Activated T-cell treated with anti-CD3 and anti-CD28 coated beads, Interleukin-2, amount 50 U/mL, for 4 hours (primary cell): Measurements from ENCODE around the gene PGPEP1. TPM values are rescaled to one million over a fixed set of nuclear protein-coding genes. Genes with fewer than 3 reads are reported as not detected.

Experiments
- ATAC-seq, 2 donors: fragments of 200-7000 bp; cut with Tn5 transposase; one replicate each; pipeline ENCODE4 v1.10.0; 2021
- DNase-seq: peaks from one replicate; pipeline ENCODE4 v3.0.0-alpha.2; 2020
- H3K27me3 Mint-ChIP-seq: one replicate; pipeline ENCODE4 v1.8.0; 2021; ENCODE audit warnings: low read depth, mixed read lengths
- H3K36me3 Mint-ChIP-seq: one replicate; pipeline ENCODE4 v1.8.0; 2022; ENCODE audit warnings: mixed read lengths; ENCODE audit not compliant: insufficient read depth
- H3K4me1 Mint-ChIP-seq: one replicate; pipeline ENCODE4 v1.8.0; 2021; ENCODE audit warnings: low read depth, mixed read lengths
- H3K4me3 Mint-ChIP-seq: one replicate; pipeline ENCODE4 v1.8.0; 2021; ENCODE audit warnings: mild to moderate bottlenecking, moderate library complexity, mixed read lengths
- H3K9me3 Mint-ChIP-seq: one replicate; pipeline ENCODE4 v1.8.0; 2021; ENCODE audit warnings: mixed read lengths
- total RNA-seq, 3 donors: library from RNA; stranded (reverse); gene quantifications; one replicate each; pipeline ENCODE4 v1.2.1, GENCODE V29; 2021

Gene PGPEP1, protein sequence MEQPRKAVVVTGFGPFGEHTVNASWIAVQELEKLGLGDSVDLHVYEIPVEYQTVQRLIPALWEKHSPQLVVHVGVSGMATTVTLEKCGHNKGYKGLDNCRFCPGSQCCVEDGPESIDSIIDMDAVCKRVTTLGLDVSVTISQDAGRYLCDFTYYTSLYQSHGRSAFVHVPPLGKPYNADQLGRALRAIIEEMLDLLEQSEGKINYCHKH
- 10 to 100 TPM; 12.8 to 14.7 (median 13.0) TPM for total RNA-seq

DNA sequence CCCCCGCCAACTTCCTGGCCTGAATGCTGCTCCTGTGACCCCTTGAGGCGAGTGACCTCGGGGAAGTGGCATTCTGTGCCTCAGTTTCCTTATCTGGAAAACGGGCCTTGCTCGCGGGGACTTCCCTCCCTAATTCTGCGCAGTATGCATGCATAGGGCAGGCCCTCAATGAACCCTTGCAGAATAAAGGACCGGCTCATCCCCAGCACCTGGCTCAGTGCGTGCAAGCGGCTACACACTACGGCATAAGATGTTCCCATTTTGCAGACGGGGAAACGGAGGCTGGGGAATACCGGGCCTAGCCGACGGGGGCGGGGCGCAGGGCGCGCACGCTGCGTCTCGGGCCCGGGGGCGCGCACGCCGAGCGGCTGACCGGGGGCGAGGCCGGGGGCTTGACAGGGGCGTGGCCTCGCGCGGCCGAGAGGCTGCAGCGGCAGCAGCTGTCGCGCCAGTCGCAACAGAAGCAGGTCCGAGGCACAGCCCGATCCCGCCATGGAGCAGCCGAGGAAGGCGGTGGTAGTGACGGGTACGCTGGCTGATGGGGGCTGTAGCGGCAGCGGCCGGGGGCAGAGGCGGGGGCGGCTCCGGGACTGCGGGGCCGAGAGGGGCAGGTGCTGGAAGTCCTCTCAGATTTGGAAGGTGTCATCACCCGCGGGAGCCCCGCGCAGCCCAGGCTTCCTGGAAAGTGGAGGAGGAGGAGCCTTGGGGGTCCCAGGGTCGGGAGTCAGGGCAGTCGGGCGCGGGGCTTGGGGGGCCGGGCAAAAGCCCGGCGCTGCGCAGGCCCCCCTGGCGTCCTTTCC lies at the start of gene PGPEP1:
Gene PGPEP1, plus strand, starts transcription at position 409 of the 800 bp plus-strand sequence. Its CDS starts 84 bp downstream, at position 493.
- DNase-seq: peak; percentile 59

DNA sequence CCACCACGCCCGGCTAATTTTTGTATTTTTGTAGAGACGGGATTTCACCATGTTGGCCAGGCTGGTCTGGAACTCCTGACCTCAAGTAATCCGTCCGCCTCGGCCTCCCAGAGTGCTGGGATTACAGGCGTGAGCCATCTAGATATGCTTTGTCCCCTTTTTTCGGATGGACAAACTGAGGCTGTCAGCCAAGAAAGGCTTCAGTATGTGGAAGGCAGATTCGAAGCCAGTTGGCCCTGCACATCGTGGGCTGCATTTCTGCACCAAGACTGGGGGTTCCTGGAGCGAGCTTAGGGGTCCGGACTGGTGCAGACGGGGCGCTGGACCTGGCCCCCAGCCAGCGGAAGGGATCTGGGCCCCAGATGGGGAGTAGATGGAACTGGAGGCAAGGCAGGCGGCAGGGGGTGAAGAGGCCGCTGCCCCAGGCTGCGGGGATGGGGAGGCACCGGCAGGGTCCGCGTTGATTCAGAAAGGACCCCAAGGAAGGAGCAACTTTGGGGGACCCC lies 49.3 kb upstream of the PGPEP1 start:
- H3K36me3 Mint-ChIP-seq: no peaks in the 10 kb centered on the region
- peak in 1 of 2 donors; percentile 1 for ATAC-seq
- DNase-seq: no peak
- H3K4me3 Mint-ChIP-seq: peak overlapping the region; percentile 88
- no peaks in the 10 kb centered on the region for H3K9me3 Mint-ChIP-seq
- H3K4me1 Mint-ChIP-seq: peaks cover 65% of the 10 kb centered on the region
- H3K27me3 Mint-ChIP-seq: no peaks in the 10 kb centered on the region

More for the DNA sequence above, at the start of gene PGPEP1:
- Mint-ChIP-seq H3K4me3 (peak within 1 kb of the TSS; percentile 83), H3K9me3 (no peaks in the 10 kb centered on the region), H3K27me3 (no peaks in the 10 kb centered on the region), H3K4me1 (peaks cover 17% of the 10 kb centered on the region), H3K36me3 (no peaks in the 10 kb centered on the region)
- ATAC-seq: peak; percentile 65 to 69

DNA sequence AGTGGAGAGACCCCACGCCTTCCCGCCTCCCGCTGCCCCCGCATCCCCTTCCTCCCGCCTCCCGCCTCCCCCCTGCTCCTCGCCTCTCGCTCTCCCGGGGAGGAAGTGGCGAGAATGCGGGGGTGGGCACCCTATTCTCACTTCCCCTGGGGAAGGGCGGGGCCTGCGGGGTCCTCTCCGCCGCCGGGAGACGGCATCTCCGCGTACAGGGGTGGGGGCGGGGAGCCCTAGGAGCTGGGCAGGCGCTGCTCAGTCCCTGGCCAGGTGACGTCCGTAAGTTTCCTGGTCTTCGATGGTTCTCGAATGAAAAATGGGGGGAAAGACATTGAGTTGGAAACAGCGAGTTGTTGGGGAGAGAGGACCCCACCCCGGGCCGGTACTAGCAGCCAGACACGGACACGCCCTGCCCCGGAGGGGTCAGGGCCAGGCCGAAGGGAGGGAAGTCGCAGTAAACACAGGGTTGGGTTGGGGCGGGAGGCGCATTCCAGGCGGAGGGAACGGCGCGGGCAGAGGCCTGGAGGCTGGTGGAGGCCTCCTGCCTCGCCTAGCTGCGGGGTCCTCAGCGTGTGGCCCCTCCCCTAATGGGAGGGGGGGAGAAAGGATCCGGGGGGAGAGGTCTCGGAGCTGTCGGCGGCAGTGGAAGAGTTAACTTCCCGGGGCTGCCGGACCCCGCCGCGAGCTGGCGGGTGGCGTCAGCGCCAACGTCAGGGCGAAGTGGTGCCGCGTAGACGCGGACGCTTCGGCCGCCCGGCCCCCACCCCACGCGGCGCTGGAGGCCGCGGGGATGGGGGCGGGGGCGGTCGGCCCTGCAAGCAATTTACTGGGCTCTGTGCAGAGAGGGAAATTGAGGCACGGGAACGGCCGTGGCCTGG lies 48.6 kb upstream of the PGPEP1 start:
- Mint-ChIP-seq H3K4me1 (peaks cover 62% of the 10 kb centered on the region), H3K9me3 (no peaks in the 10 kb centered on the region), H3K4me3 (peak overlapping the region; percentile 88), H3K36me3 (no peaks in the 10 kb centered on the region), H3K27me3 (no peaks in the 10 kb centered on the region)
- ATAC-seq (peak; percentile 36 to 42), DNase-seq (peak; percentile 76)

DNA sequence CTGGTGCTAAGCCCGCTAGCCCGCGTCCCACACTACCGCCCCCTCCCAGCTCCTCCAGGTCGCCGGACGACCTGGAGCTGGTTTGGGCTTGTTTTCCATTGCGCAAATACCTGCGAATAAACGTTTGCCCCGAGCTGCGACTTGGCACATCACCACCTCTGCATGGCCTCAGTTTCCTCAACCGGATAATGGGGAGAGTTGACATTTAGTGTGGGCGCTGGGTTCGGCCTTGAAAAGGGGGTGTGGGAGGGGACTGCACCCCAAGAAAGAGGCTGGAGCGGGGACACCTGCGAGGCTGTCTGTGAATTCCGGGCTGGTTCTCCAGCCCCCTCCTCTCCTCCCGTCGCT lies 48.0 kb upstream of the PGPEP1 start:
- DNase-seq (no peak), ATAC-seq (peak in 1 of 2 donors; percentile 1)
- H3K4me3 Mint-ChIP-seq: peak overlapping the region; percentile 88
- no peaks in the 10 kb centered on the region for H3K36me3 Mint-ChIP-seq
- H3K4me1 Mint-ChIP-seq: peaks cover 61% of the 10 kb centered on the region
- no peaks in the 10 kb centered on the region for H3K27me3 Mint-ChIP-seq
- no peaks in the 10 kb centered on the region for H3K9me3 Mint-ChIP-seq

DNA sequence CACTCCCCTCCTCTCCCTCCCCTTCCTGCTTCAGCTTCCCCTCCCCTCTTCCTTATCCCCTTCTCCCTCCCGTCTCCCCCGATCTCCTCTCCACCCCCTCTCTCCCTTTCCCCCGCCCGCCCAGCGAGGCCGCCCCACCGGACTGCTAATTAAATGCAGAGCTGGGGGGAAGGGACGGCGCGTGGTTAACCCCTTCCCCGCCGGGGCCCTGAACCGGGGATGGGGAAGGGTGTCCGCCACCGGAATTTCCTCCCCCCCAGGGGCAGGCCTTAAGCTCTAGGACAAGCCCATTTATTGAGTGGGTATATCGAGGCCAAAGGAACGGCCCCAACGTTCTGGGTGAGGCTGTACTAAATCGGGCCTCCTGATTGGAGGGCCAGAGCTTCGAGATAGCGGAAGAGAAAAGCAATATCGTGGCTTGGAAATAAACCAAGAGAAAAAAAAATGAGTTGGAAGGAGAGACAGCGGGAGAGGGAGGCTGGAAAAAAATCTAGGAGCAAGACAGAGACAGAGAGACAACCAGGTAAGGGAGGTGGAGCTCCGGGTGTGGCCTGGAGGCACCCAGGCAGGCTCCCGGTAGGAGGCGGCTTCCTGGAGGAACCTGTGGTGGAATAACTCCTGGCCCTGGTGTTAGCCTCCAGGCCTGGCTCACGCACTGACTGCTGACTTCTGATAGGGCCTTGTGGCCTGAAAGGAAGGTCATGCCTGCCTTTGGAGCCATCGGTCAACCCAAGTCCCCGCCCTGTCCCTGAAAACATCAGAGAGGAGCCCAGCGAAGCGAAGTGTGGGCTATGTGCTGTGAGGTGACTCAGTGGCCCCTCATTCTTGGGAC lies 47.4 kb upstream of the PGPEP1 start:
- H3K9me3 Mint-ChIP-seq: no peaks in the 10 kb centered on the region
- peaks cover 64% of the 10 kb centered on the region for H3K4me1 Mint-ChIP-seq
- no peaks in the 10 kb centered on the region for H3K27me3 Mint-ChIP-seq
- no peak for DNase-seq
- peak; percentile 4 to 26 for ATAC-seq
- H3K36me3 Mint-ChIP-seq: no peaks in the 10 kb centered on the region
- H3K4me3 Mint-ChIP-seq: peak overlapping the region; percentile 88

DNA sequence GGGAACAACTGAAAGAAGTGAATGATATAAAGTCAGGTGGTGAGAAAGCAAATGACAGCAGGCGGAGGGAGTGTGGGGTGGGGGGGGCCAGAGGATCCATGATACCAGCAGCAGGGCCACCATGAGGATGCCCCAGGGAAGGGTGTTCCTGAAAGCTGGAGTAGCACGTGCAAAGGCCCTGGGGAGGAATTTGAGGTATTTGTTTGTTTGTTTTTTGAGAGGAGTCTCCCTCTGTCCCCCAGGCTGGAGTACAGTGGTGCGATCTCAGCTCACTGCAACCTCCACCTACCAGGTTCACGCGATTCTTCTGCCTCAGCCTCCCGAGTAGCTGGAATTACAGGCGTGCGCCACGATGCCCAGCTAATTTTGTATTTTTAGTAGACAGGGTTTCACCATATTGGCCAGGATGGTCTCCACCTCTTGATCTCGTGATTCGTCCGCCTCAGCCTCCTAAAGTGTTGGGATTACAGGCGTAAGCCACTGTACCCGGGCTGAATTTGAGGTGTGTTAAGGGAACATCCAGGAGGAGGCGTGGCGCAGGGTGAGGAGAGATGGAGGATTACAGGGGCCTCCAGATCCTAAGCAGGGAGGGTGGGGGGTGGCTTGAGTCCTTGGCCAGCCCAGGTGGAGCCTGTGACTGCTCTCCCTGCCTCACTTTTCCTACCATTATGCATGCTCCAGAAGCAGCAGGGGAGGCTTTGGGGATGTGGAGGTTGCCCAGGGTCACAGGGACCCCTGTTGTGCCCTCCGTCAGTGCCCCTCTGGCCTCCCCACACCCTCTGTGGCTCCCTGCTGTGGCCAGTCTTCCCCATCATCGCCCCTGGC lies 46.5 kb upstream of the PGPEP1 start:
- no peak for ATAC-seq

DNA sequence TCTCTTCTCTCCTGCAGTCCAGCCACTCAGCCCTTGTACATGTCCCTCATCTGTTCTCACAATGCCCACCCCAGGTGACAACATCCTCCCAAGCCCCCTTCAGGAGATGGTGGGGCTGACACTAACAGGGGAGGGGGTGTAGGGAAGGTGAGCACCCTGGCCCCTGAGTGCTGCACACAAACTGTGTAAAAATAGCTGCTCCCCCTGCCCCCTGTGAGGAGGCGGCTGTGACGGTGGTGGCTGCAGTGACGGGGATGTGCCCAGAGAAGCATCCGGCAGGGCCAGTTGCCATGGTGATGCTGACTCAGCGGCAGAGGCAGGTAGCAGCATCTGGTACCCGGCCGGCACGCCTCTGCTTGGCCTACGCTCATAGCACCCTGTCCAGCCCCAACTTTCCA lies 45.9 kb upstream of the PGPEP1 start:
- Mint-ChIP-seq H3K4me3 (peak overlapping the region; percentile 88), H3K36me3 (no peaks in the 10 kb centered on the region), H3K4me1 (peaks cover 67% of the 10 kb centered on the region), H3K27me3 (no peaks in the 10 kb centered on the region), H3K9me3 (no peaks in the 10 kb centered on the region)
- ATAC-seq (peak; percentile 27 to 38), DNase-seq (peak; percentile 94)

More for the DNA sequence above, 46.5 kb upstream of the PGPEP1 start:
- no peak for DNase-seq
- H3K4me1 Mint-ChIP-seq: peaks cover 66% of the 10 kb centered on the region
- no peaks in the 10 kb centered on the region for H3K27me3 Mint-ChIP-seq
- H3K9me3 Mint-ChIP-seq: no peaks in the 10 kb centered on the region
- H3K36me3 Mint-ChIP-seq: no peaks in the 10 kb centered on the region
- peak overlapping the region; percentile 88 for H3K4me3 Mint-ChIP-seq

DNA sequence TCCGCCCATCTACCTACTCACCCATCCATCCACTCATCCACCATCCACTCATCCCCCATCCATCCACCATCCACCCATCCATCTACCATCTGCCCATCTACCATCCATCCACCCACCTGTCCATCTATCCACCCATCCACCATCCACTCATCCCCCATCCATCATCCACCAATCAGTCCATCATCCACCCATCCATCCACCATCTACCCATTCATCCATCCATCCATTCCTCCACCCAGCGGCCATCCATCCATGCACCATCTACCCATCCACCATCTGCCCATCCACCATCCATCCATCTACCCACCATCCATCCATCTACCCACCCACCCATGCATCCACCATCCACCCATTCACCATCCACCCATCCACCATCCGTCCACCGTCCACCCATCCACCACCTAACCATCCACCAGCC lies 45.4 kb upstream of the PGPEP1 start:
- H3K9me3 Mint-ChIP-seq: no peaks in the 10 kb centered on the region
- H3K4me1 Mint-ChIP-seq: peaks cover 61% of the 10 kb centered on the region
- H3K4me3 Mint-ChIP-seq: no peak overlapping the region
- DNase-seq: no peak
- no peak for ATAC-seq
- H3K27me3 Mint-ChIP-seq: no peaks in the 10 kb centered on the region
- H3K36me3 Mint-ChIP-seq: no peaks in the 10 kb centered on the region

DNA sequence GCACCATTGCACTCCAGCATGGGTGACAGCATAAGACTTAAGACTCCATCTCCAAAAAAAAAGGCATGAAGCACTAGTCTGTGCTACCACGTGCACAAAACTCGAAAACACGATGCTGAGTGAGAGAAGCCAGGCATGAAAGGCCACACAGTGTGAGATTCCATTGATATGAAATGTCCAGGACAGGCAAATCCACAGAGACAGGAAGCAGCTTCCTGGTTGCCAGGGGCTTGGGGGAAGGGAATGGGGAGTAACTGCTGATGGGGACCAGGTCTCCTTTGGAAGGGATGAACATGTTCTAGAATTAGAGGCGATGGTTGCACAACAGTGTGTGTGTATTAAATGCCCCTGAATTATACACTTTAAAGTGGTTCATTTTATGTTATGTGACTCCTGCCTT lies 43.1 kb upstream of the PGPEP1 start:
- no peaks in the 10 kb centered on the region for H3K36me3 Mint-ChIP-seq
- H3K4me3 Mint-ChIP-seq: no peak overlapping the region
- no peaks in the 10 kb centered on the region for H3K27me3 Mint-ChIP-seq
- ATAC-seq (no peak), DNase-seq (no peak)
- H3K4me1 Mint-ChIP-seq: peaks cover 53% of the 10 kb centered on the region
- H3K9me3 Mint-ChIP-seq: no peaks in the 10 kb centered on the region

DNA sequence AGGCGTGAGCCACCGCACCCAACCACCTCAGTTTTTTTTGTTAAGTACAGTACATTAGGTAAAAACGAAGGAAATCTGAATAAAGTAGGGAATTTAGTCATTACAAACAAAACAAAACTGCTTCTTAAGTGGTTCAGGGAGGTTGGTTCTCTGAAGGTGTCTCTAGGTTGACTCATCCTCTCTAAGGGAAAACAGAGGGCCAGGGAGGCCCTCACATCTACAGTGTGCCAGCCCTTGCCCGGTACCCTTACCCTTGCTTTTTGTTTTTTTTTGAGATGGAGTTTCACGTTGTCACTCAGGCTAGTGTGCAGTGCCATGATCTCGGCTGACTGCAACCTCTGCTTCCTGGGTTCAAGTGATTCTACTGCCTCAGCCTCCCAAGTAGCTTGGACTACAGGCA lies 41.8 kb upstream of the PGPEP1 start:
- peaks cover 47% of the 10 kb centered on the region for H3K4me1 Mint-ChIP-seq
- peak; percentile 76 to 77 for ATAC-seq
- H3K4me3 Mint-ChIP-seq: no peak overlapping the region
- no peak for DNase-seq
- no peaks in the 10 kb centered on the region for H3K9me3 Mint-ChIP-seq
- H3K36me3 Mint-ChIP-seq: no peaks in the 10 kb centered on the region
- H3K27me3 Mint-ChIP-seq: no peaks in the 10 kb centered on the region

DNA sequence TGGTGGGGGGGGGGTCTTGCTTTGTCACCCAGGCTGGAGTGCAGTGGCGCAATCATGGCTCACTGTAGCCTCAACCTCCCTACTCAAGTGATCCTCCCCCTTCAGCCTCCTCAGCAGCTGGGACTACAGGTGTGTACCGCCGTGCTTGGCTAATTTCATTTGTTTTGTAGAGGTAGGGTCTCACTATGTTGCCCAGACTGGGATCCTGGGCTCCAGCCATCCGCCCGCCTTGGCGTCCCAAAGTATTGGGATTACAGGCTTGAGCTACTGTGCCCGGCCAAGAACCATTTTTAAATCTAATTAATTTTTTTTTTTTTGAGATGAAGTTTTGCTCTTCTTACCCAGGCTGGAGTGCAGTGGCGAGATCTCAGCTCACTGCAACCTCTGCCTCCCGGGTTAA lies 40.7 kb upstream of the PGPEP1 start:
- Mint-ChIP-seq H3K36me3 (peaks cover under 1% of the 10 kb centered on the region), H3K4me3 (no peak overlapping the region), H3K9me3 (no peaks in the 10 kb centered on the region), H3K4me1 (peaks cover 47% of the 10 kb centered on the region), H3K27me3 (no peaks in the 10 kb centered on the region)
- ATAC-seq (no peak), DNase-seq (no peak)

DNA sequence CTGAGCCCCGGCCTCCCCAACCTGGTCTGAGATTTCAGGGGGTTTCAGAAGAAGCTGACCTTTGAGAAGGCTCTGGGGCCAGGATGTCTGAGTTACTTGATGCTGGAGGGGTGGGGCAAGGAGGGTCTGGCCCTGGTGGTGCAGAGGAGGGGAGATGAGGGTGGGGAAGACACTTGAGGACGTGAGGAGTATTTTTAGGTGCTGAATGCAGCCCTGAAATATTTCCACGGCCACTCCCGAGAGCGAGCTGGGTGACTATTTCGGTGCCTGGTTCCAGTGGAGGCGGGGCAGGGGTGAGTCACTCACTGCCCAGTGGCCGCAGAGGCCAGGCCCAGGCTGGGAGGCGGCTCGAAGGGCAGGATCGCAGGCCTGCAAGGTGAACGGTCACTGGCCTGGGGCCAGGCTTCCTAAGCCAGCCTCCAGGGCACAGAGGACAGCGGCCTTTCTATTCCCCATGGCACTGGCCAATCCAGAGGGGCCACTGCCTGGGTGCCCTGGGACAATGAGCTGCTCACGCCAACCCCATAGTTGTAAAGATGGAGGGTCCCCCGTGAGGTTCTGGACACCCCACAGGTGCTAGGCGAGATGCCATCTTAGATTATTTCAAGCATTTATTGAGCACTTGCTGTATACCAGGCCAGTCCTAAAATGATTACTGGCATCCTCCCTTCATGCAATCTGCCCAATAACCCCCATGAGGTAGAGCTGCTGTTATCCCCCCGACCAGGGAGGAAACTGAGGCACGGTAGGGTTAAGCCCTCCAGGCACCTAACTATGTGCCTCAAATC lies 39.3 kb upstream of the PGPEP1 start:
- Mint-ChIP-seq H3K36me3 (peaks cover 1% of the 10 kb centered on the region), H3K4me3 (no peak overlapping the region), H3K9me3 (no peaks in the 10 kb centered on the region), H3K4me1 (peaks cover 52% of the 10 kb centered on the region), H3K27me3 (no peaks in the 10 kb centered on the region)
- no peak for DNase-seq
- ATAC-seq: no peak
